HG03565 (cell line): ENCODE measurements around the gene TLCD3A.
"Not testable (repeated sequence)": the region's sequence is repeated elsewhere in the genome, so short reads cannot be mapped to it uniquely, and the experiment has no call there.

Experiments used
- ATAC-seq: cut with Tn5 transposase; IDR thresholded peaks from one replicate; pipeline ENCODE4 v1.9.1; 2021; ENCODE audit warnings: mild to moderate bottlenecking, moderate library complexity; ENCODE audit not compliant: unreplicated experiment

TLCD3A gene

DNA sequence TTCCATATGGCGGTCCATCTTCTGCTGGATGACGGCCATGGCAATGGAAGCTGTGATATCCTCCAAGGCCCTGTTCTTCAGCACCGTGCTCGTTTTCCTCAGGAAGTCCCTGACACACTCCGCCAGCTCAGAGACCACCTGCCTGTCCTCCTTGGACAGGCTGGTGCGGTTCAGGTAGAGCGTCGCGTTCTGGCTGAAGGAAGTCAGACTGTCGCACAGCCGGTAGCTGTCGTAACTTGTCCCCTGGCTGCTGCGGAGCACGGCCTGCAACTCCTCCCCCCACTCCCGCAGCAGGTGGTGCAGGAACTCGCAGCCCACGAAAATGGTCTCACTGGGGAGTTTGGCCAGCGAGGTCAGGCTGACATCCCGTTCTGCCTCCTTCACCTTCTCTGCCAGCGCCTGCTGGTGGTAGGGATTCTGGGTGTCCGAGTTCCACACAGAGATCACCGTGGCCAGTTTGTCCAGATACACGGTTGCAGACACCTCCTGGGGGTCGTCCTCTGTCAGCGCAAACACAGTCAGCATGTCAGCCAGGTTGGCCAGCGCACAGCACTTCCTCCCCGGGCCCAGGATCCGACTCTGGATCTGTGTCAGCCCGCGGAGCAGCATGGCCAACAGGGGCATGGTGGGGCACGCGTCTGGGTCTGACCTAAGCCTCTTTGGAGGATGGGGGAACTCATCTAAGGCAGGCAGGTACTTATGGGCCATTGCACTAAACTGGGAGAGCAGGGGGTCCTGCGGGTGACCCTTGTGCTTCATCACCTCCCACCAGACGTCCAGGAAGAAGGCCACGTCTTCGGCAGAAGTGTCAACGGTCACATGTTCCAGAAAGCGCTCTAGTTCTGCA is 14.6 kb downstream of the TLCD3A start:
- ATAC-seq, result no peak

DNA sequence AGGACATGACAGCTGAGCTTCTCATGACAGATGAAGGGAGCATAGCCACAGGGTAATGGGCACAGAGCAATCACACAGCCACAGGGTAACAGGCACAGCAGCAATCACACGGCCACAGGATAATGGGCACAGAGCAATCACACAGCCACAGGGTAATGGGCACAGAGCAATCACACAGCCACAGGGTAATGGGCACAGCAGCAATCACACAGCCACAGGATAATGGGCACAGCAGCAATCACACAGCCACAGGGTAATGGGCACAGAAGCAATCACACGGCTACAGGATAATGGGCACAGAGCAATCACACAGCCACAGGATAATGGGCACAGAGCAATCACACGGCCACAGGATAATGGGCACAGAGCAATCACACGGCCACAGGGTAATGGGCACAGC is 16.2 kb downstream of the TLCD3A start:
- ATAC-seq, result not testable (repeated sequence)

DNA sequence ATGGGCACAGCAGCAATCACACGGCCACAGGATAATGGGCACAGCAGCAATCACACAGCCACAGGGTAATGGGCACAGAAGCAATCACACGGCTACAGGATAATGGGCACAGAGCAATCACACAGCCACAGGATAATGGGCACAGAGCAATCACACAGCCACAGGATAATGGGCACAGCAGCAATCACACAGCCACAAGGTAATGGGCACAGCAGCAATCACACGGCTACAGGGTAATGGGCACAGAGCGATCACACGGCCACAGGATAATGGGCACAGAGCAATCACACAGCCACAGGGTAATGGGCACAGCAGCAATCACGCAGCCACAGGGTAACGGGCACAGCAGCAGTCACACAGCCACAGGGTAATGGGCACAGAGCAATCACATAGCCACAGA is 17.0 kb downstream of the TLCD3A start:
- not testable (repeated sequence) for ATAC-seq

GRCh38 chr17:750431-751037 is 18.1 kb downstream of the TLCD3A start:
- no peak for ATAC-seq

GRCh38 chr17:751269-752001 is 19.0 kb downstream of the TLCD3A start:
- peak; percentile 25 for ATAC-seq

DNA sequence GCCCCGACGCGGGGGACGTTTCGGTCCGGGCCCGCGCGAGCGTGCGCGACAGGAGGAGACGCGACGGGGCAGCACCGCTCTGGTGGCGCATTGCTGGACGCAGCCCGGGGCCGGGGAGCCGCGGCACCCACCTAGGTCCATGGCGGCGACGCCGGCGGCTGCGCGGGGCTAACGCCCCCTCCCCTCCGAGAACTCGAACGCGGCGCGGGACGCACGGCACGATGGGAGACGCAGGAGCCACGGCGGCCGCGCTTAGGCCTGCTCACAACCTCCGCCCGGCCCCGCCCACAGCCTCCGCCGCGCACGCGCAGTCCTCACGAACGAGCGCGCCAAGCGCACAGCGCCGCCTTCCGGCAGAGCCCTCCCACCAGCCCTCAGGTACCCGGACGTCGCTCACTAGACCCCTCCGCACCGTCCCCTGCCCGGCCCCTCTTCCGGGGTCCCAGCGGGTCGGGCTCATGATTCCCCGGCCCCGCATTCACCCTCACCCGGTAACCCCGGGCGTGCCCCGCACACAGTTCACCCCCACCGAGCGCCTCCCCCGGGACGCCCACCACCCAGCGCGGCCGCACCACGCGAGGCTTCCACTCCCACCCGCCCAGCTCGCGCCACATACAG is 19.7 kb downstream of the TLCD3A start, which contains the start of gene GEMIN4:
Gene GEMIN4 (minus strand): TSS at position 263 of the 618 bp plus-strand sequence. CDS start 122 bp downstream, at position 141.
- ATAC-seq, result peak; percentile 69

DNA sequence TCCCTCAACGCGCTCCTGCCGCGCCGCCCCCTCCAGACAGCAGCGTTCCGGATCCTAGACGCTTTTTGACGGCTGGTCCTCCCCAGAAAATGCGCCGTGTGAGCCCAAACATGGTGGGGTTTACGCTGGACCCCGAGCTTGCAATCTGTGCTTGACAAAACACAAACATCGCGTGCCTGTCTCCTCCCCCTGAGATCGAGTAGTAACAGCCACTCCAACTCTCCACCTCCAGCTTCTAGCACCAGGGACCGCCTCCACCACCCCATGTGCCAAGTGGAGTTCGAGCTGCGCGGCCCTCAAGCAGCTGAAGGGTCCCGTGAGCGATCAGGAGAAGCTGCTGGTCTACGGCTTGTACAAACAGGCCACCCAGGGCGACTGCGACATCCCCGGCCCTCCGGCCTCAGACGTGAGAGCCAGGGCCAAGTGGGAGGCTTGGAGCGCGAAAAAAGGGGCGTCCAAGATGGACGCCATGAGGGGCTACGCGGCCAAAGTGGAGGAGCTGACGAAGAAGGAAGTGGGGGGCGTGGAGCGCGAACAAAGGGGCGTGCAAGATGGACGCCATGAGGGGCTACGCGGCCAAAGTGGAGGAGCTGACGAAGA is 20.3 kb downstream of the TLCD3A start:
- no peak for ATAC-seq

GRCh38 chr17:753418-753817 is 21.0 kb downstream of the TLCD3A start:
- ATAC-seq, result no peak

- not testable (repeated sequence) for ATAC-seq
Measured at GRCh38 chr17:755319-755961, 23.0 kb downstream of the TLCD3A start.

DNA sequence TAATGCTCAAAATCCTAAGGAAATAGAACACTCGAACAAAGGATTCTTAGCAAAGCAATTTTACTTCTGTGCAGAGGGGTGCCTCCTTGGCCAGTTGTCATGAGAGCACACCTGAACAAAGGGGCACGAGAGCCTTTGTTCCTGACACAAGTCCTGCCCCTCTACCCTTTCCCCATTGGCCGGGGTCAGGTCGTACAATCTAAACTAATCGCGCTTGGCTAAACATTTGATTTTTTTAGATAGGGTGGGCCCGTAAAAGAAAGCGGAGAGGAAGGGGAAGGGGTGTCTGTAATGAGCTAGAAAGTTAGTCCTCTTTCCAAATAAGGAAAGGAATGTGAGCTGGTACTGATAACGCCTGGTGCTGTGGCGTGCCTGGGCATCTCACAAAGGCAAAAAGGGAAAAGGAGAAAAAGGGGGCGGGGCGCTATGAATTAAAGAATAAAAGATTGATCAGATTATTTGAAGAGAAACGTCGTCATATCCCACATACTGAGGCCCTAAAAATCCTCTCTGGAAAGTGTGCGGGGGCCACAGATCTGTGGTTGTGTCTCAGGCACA is 23.7 kb downstream of the TLCD3A start:
- not testable (repeated sequence) for ATAC-seq

GRCh38 chr17:759964-760363 is 27.6 kb downstream of the TLCD3A start:
- ATAC-seq, result no peak

GRCh38 chr17:760371-760770 is 28.0 kb downstream of the TLCD3A start:
- no peak for ATAC-seq

DNA sequence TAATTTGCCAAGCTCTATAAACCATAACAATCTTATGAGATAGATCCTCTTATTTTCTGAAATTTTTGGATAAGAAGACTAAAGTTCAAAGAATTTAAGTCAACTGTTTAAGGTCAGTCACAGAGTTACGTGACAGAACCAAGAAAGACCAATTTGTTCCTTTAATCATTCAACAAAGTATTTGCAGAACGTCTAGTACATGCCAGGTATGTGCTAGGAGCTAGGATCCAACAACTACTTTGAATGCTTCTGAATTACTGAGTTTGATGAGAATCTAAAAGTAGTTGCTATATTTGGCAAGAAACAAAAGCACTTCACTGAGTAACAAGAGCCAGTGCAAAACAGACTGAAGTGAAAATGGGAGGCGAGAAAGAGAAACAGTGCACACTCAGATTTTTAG is 34.7 kb downstream of the TLCD3A start:
- ATAC-seq, result no peak

- no peak for ATAC-seq
Measured at GRCh38 chr17:773016-773415, 40.6 kb downstream of the TLCD3A start.

DNA sequence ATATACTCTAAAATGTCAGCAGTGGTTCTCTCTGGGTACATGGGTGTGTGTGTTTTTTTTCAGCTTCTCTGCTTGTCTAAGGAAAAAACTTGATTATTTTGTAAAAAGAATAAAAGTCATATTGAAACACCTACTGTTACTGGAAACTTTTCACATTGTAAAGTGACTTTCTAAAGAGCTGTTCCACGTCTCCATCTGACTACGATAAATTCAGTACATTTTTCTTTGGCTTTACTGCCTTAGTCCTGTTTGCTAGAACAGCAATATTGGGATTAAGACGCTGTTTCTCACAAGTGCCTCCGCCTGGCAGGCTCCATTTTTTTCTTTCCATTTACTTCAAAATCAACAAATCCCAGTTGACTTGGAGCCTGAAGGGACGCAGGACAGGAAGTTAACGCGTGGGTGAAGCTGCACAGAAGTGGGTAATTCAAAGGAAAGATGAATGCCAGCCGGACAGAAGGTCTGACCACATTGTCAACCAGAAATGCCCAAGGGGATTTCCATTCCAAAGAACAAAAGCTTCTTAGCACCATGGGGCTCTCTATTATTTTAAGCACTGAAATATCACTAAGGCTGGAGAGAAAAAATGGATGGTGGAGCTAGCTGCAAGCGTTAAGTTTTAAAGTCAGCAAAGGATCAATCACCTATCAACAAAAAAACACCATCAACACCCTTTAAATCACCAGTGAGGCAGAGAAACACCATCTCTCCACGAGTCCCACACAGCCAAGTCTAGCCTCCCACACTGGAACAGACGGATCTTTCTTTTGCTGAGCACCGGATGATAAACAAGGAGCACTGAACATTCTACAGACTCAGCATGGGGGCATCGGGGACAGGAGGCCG is 41.3 kb downstream of the TLCD3A start:
- no peak for ATAC-seq

DNA sequence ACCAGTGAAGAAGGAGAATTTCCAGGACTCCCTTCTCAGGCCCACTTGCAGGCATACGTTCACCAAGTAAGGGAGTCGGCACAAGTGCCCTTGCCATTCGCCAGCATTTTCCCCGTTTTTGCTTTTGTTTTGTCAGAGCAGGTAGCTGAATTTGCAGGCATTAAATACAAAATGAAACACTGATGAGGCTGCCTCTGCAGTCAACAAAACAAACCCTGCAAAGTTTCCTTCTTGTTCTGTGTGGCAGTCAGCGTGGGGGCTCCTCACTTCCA is 41.9 kb downstream of the TLCD3A start:
- ATAC-seq, result no peak

- ATAC-seq, result no peak
Measured at GRCh38 chr17:778096-778495, 45.7 kb downstream of the TLCD3A start.

DNA sequence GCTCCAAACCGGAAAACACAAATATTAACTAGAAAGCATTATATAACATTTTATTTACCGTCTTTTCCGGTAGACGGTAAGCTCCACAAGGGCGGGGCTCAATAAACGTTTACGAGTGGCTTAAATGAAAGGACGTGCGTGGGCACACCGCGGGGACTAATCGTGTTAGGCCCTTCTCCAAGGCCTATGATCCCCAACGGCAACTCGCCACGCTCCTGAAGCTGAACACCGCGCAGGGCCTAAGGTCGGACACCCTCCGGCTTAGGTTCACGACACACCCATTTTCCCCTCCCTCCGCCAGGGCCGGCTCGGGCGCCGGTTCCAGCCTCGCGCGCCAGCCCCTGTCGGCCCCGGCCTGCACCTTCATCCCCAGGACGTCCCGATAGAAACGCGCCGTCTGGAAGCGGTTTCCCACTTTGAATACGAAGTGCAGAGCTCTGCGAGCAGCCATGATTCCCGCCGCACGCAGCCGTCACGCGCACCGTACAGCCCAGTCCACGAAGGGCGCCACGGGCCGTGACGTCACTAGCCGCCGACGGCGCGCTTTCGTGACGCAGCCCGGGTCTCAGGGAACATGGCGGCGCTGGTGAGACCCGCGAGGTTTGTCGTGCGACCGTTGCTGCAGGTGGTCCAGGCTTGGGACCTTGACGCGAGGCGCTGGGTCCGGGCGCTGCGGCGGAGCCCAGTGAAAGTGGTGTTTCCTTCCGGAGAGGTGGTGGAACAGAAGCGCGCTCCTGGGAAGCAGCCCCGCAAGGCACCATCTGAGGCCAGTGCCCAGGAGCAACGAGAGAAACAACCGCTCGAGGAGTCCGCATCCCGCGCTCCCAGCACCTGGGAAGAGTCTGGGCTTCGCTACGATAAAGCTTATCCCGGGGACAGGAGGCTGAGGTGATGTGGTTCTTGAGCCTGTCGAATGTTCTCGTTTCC is 49.7 kb downstream of the TLCD3A start, which contains the start of the genes GLOD4 and MRM3:
Gene GLOD4 (minus strand): TSS at position 476 of the 927 bp plus-strand sequence. CDS start 25 bp downstream, at position 451.
Gene MRM3 (plus strand): TSS at position 549 of the 927 bp plus-strand sequence. CDS start 26 bp downstream, at position 575.
- ATAC-seq, result peak; percentile 72
